Fibroblast of skin of left quadriceps (primary cell): ENCODE measurements around the gene AHRR.

ENCODE experiments used
- DNase-seq, 2 experiments: peaks; one replicate each; pipeline ENCODE4 v3.0.0-alpha.2; 2013; ENCODE audit warnings: low read depth in 2 of 2

The AHRR gene

DNA sequence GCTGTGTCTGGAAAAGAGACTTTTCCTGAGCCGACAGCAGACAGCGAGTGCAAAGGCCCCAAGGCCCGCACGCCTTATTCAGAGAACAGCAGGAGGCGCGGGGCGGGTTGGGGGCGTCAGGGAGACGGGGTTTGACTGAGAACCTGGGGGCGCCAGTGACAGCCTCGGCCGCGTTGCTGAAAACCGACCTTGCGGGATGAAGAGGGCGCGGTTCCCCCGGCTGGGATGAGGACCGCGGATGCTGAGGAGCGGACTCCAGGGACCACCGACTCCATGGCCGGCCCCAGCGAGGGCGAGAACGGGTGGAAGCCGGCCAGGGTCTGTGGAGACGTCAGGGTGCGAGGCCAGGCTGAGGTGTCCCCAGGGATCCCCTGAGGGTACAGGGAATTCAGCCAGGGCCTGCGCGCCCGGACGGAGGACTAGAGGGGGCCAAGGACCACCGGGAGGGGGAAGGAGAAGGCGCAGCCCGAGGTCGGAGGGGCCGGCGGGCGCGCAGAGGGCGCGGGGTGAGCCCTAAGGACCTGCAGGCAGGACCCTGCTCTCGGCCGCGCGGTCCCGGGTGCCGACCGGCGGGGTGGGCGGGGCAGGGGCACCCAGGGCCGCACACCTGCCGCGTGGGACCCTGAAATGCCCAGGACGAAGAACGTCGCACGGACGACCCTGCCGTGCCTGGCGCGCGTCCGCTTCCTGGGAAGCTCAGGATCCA lies 837 bp upstream of the AHRR start:
- no peak for DNase-seq

DNA sequence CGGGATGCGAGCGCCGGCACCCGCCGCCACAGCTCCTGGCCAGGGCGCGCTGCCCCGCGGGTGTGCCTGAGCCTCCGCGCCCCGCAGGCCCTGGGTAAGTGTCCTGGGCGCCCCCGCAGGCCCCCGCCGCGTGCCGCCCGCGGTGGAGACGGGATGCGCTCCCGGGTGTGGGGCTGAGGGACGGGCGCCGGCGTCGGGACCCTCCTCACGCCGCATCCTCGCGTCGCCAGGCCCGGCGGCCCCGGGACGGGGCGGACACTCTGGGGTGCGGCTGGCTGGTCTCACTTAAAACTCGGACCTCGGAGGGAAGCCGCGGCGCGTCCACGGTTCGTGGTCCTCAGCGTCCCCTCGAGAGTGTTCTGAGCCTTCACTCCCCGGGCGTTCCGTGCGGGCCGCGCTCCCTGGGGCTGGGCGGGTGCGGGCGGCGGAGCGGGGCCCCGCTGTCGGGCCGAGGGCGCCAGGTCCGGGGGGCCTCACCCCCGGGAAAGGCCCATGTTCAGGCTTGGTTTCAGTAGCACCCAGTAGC lies 275 bp downstream of the AHRR start:
- no peak for DNase-seq

DNA sequence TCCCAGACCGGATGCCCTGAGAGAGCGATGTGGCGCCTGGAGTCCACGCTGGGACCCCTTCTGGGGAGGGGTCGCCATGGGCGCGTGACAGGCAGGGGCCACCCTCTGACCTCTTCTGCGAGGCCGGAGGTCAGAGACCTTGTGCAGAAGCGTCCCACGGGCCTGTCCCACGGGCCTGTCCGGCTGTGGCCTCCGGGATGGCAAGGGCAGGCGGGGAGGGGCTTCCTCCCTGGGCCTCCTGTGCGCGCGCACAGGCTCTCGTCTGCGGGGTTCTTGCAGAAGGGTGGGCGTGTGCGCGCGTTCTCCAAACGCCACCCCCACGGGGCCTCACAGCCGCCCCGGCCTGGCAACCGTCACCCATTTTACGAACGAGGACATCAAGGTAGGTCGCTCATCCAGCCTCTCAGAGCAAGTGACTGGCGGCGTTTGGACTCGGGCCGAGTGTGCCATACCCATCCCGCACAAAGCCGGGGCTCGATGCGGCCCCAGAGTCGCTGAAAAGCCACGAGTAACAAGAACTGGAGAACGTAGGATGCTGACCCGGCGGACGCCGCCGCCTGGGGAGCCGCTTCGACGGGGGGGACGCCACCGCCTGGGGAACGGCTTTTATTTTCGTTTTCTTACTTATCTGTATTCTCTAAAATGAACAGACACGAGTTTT lies 897 bp downstream of the AHRR start:
- no peak for DNase-seq

DNA sequence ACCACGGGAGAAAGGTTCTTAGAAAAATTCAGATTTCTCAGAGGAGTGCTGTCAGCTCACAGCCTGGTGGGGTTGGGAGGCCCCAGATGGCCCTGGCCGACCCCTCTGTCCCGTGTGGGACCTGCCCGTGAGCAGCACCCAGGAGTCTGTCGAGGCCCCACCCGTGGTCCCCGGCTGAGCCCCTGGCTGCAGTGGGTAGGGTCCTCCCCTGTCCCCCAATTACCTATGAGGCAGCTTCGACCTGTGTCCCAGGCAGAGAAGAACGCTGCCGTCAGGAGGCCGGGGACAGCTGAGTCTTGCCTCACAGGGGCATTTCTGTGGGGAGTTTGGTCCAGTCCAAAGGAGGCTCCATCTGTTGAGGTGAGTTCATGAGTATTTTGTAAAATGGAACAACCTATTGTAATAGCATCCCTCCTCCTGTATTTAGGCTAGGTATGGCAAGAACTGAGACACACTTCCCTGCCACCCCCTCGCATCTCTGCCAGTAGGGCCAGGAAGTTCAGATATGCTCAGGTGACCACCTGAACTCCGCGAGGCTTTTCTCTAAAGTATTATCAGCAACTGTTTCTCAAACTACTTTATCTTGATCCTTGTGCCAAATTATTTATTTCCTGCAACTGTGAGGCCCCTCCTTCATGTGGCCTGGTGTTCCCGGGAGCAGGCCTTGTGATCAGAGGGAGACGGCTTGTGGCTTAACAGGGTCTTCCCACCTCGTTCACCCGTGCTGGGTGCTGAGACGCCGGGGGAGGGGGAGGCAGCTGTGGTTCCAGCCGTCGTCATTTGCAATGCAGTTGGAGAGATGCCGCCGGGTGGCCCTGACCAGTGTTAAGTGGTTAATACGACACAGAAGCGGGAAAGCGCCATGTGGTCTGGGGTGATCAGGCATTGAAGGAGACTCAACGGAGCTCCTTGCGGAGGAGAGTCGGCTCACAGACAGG lies 1.7 kb downstream of the AHRR start:
- DNase-seq: no peak

DNA sequence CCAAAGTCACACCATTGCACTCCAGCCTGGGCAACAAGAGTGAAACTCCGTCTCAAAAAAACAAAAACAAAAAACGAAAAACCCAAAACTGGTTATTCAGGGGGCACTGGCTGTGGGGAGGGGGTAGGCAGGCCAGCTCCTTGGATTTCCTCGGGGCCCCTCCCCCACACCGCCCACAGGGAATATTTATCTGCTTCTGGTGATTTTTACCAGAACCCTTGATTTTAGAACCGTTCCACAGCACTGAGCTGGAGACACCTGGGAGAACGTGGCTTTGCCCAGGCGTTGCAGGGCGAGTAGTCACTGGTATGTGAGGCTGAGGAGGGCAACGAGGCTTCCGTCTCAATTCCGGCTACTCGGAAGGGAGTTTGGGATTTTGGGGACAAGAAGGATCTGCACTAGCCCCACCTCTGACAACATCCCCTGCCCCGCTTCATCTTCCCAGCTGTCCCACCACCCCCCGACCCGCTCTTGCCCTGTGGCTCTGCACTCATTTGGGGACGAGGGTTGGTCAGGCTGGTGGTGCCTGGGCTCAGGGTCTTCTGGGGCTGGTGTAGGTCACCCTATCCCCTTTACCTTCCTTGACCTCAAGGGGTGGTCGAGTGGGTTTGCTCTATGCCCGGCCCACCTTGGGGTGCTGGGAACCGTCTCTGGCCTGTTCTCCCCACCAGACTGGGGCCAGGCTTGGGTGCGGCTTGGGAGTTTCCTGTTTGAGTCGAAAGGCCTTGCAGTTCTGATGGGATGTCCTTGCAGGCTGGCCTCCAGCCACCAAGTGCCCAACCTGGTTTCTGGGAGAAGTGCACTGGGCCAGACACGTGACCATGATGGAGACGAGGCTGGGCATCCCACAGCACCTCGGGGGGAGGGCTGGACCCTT lies 3.5 kb downstream of the AHRR start:
- DNase-seq: no peak

DNA sequence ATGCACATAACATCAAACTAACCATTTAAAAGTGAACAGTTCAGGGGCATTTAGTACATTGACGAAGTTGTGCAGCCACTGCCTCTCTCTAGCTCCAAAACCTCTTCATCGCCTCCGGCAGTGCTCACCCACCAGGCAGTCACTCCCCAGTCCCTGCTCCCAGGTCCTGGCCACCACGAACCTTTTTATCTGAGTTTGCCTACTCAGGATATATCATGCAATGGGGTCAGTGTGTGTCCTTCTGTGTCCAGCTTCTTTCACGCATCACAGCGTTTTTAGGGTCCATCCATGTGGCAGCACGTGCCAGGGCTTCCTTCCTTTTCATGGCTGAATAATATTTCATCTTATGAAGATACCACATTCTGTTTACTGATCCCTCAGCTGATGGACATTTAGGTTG lies 4.6 kb downstream of the AHRR start:
- DNase-seq: no peak

GRCh38 chr5:329121-329735 lies 7.7 kb downstream of the AHRR start:
- no peak for DNase-seq

GRCh38 chr5:329768-330167 lies 8.3 kb downstream of the AHRR start:
- DNase-seq: no peak

- DNase-seq: no peak
These were observed 11.3 kb downstream of the AHRR start for GRCh38 chr5:332843-333242.

DNA sequence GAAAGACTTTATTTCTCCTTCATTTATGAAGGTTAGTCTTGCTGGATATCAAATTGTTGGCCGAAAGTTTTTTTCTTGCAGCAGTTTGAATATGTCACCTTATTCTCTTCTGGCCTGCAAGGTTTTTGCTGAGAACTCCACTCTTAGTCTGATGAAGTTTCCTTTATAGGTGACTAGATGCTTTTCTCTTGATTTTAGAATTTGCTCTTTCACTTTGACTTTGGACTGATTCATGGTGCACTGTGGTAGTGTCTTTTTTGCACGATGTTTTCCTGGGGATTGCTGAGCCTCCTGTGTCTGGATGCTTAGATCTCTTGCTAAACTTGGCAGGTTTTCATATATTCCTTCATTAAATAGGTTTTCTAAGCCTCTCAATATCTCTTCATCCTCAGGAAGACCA lies 12.4 kb downstream of the AHRR start:
- DNase-seq: no peak

DNA sequence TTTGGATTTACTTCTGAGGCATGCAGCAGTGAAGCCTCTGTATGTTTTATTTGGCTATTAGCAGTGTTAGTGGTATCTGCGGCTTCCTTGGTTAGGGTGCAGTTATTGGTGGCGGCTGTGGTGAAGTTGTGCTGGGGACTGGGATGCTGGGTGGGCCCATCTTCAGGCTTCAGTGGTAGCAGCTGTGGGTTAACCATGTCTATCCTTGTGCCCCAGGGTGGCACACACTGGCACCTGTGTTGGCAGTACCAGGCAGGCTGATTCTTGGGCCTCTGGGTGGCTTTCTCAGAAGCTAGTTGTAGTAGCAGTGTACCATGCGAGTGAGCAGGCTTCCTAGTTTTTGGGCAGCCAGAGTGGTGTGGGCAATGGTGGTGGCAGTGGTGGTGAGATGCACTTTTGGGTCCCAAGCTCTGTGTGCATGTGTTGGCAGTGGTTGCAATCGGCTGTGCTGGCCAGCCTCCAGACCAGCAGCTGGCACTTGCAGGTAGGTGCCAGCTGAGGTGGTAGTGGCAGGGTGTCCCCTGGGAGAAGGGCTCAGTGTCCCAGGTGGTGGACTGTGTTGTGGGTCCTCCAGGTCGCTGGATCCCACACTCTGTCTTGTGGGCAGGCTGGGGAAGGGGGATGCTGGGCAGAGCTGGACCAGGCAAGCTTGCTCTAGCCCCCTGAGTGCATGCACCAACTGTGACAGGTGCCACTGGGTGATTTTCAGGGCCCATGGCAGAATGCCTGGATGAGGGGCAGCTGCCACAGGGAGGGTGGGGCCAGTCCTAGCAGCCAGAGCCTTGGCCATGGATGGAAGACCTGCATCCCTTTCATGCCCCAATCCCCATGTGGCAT lies 13.6 kb downstream of the AHRR start:
- DNase-seq: no peak

- no peak for DNase-seq
These were observed 14.2 kb downstream of the AHRR start for GRCh38 chr5:335740-336038.

GRCh38 chr5:337563-338130 lies 16.1 kb downstream of the AHRR start:
- no peak for DNase-seq

DNA sequence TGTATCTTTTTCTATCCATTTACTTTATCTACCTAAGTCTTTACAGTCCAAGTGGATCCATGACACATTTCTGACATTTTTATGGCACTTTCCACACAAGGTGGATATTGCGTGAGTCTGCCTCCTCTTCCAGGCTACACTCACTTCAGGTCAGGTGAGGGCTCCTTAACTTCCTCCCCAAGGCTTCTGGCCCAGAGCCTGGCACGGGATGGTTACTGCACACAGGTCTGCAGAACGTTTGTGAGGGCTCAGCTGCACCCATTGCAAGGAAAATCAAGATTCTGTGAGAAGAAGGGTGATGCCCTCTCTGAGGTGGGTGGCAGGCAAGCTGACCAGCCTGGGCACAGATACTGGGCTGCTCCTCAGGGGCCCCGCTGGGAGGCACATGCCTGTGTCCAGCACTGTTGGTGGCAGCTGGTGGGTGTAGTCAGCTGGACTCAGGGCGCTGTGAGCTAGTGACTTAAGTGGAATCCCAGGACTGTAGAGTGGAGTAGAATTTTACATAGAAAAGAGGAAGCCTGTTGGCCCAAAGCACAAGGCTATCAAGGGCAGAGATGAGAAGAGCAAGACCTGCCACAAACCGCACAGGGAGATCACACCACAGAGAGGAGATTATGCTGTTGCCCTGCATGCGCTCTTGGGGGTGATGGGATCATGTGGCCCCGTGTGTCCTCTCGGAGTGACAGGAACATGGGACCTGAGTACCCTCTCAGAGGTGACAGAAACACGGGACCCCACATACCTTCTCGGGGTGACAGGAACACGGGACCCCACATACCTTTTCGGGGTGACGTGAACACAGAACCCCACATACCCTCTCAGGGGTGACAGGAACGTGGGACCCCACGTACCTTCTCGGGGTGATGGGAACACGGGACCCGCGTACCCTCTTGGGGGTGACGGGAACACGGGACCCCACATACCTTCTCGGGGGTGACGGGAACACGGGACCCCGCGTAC lies 21.3 kb downstream of the AHRR start:
- no peak for DNase-seq

DNA sequence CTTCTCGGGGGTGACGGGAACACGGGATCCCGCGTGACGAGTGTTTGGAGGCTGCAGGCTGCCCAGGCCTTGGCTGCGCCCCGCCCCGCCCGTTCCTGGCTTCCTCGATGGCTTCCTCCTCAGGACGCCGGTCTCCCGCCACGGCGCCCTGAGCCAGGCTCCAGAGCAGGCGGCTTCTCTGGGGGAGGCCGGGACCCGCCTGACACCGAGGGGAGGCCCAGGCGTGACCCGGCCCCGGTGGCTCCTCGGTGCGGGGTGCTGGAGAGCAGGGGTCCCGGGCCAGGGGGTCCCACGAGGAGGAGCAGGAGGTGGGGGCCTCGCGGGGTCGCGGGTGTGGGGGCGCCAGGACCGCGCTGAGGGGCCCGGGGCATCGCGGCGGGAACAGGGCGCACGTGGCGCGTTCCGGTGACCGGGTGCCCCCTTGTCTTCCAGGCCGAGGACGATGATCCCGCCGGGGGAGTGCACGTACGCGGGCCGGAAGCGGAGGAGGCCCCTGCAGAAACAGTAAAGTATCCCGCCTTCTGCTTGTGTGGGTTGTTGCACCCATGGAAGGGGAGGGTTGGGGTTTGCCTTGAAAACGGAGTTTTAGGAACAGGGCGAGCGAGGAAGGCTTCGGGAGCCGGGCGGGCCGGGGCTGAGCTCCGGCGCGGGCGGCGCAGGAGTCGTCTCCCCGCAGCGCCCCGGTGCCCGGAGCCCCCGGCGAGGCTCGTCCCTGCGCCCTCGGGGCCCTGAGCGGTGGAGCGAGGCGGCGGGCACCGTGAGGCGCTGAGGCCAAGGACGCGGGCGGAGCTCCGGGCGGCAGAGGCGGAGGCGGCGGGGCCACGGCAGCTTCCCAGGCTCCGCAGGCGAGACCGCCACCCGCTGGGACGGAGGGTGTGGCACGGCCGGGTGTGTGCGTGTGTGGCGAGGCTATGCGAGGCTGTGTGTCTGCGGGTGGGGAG lies 22.2 kb downstream of the AHRR start:
- DNase-seq: peak; percentile 52 to 53

DNA sequence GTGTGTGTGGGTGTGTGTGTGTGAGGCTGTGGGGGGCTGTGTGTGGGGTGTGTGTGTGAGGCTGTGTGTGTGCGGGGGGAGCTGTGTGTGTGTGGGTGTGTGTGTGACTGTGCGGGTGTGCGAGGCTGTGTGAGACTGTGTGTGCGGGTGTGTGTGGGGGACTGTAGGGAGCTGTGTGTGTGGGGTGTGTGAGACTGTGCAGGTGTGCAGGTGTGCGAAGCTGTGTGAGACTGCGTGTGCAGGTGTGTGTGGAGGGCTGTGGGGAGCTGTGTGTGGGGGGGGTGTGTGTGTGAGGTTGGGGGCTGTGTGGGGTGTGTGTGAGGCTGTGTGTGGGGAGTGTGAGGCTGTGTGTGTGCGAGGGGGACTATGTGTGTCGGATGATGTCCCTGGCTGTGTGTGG lies 23.2 kb downstream of the AHRR start:
- no peak for DNase-seq

GRCh38 chr5:345404-346195 lies 24.1 kb downstream of the AHRR start:
- no peak for DNase-seq
